ENCODE data around the gene KLHL14.
"Not testable (repeated sequence)": the region's sequence is repeated elsewhere in the genome, so short reads cannot be mapped to it uniquely, and the experiment has no call there.

DNA sequence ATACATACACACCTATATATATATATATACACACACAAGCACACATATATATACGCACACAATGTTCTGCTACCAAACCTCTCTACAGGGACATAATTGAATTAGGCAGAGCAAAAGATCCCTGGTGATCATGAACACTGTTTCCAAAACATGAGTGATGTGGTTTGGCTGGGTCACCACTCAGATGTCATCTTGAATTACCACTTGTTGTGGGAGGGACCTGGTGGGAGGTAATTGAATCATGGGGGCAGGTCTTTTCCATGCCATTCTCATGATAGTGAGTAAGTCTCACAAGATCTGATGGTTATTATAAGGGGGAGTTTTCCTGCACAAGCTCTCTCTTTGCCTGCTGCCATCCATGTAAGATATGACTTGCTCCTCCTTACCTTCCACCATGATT is 135.2 kb downstream of the KLHL14 start:
- TF ChIP-seq POLR2A, POLR2AphosphoS5 (IDR thresholded peaks at IDR 0.05; ENCODE audit: low read depth, low read length): not testable (repeated sequence)

All from GM12892 (cell line).